Uterus (tissue), 4 donors: Measurements from ENCODE around the gene FANCC. TPM values are rescaled to one million over a fixed set of nuclear protein-coding genes. Genes with fewer than 3 reads are reported as not detected.

Source experiments
- DNase-seq, 2 donors: peaks; one replicate each; pipeline ENCODE4 v3.0.0-alpha.2; 2019 to 2020
- H3K27ac ChIP-seq, 2 donors: fragments of 200-600 bp; sonication (generic); 1 replicate in 1 of 2; 2 replicates in 1 of 2; pipeline ENCODE4 v1.5.1; 2016 to 2018
- H3K27me3 ChIP-seq, 2 donors: fragments of 200-600 bp; sonication (generic); one replicate each; pipeline ENCODE4 v1.5.1; 2018 to 2019; ENCODE audit warnings: control low read depth in 1 of 2
- H3K36me3 ChIP-seq, 2 donors: fragments of 200-600 bp; sonication (generic); one replicate each; pipeline ENCODE4 v1.5.1; 2019; ENCODE audit warnings: control low read depth in 1 of 2
- H3K4me1 ChIP-seq, 2 donors: fragments of 200-600 bp; sonication (generic); one replicate each; pipeline ENCODE4 v1.5.1; 2018 to 2019; ENCODE audit warnings: control low read depth in 1 of 2
- H3K4me3 ChIP-seq, 2 donors: fragments of 200-600 bp; sonication (generic); 1 replicate in 1 of 2; 2 replicates in 1 of 2; pipeline ENCODE4 v1.5.1; 2018 to 2019; ENCODE audit warnings: mild to moderate bottlenecking in 1 of 2
- H3K9me3 ChIP-seq, 2 donors: fragments of 200-600 bp; sonication (generic); one replicate each; pipeline ENCODE4 v1.5.1; 2019; ENCODE audit warnings: control low read depth in 1 of 2
- POLR2A ChIP-seq, 2 donors: fragments of 450-650 bp; IDR thresholded peaks; one replicate each; pipeline ENCODE4 v1.6.1; 2016; ENCODE audit warnings: antibody characterized with exemption in 2 of 2, mild to moderate bottlenecking in 1 of 2, moderate library complexity in 1 of 2
- intact Hi-C: fragments of 100-400 bp; cut with DNase I; formaldehyde crosslinking; loops from one replicate; pipeline ENCODE4 v1.15.1; 2023; ENCODE audit warnings: low total_unique reads
- total RNA-seq, 4 donors: library from RNA; depleted of rRNA in 3 of 4; stranded (reverse); fragments of >200 nt in 3 of 4; gene quantifications; one replicate each; pipeline versions ENCODE4 v1.1.0 to v1.2.4, GENCODE V29; 2014 to 2023
- TF ChIP-seq, protein P1 (sequence below), 4 experiments: fragments of 200-600 bp in 2 of 4; fragments of 450-650 bp in 2 of 4; sonication (generic) in 2 of 4; IDR thresholded peaks; one replicate each; pipeline ENCODE4 v1.5.1; 2016 to 2019; ENCODE audit warnings: antibody characterized with exemption in 4 of 4, mild to moderate bottlenecking in 2 of 4, moderate library complexity in 1 of 4
- donor health status: DM: yes; HTN: yes; CAD: no.

Gene FANCC
- total RNA-seq, 4 donors from 2014 or later, result 4.1 to 21.4 (median 15.9) TPM

GRCh38 chr9:95237336-95237735 lies 80.2 kb downstream of the FANCC start:
- no peak for DNase-seq
- Histone ChIP-seq H3K4me3 (no peak overlapping the region), H3K27me3 (no peaks in the 10 kb centered on the region), H3K4me1 (no peaks in the 10 kb centered on the region), H3K9me3 (no peaks in the 10 kb centered on the region), H3K27ac (no peak overlapping the region), H3K36me3 (no peaks in the 10 kb centered on the region)
- no peak for TF ChIP-seq POLR2A (IDR thresholded peaks at IDR 0.05)
- TF ChIP-seq, protein P1, sequence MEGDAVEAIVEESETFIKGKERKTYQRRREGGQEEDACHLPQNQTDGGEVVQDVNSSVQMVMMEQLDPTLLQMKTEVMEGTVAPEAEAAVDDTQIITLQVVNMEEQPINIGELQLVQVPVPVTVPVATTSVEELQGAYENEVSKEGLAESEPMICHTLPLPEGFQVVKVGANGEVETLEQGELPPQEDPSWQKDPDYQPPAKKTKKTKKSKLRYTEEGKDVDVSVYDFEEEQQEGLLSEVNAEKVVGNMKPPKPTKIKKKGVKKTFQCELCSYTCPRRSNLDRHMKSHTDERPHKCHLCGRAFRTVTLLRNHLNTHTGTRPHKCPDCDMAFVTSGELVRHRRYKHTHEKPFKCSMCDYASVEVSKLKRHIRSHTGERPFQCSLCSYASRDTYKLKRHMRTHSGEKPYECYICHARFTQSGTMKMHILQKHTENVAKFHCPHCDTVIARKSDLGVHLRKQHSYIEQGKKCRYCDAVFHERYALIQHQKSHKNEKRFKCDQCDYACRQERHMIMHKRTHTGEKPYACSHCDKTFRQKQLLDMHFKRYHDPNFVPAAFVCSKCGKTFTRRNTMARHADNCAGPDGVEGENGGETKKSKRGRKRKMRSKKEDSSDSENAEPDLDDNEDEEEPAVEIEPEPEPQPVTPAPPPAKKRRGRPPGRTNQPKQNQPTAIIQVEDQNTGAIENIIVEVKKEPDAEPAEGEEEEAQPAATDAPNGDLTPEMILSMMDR (IDR thresholded peaks at IDR 0.05), result no peak
- intact Hi-C loops, result no loop called here

DNA sequence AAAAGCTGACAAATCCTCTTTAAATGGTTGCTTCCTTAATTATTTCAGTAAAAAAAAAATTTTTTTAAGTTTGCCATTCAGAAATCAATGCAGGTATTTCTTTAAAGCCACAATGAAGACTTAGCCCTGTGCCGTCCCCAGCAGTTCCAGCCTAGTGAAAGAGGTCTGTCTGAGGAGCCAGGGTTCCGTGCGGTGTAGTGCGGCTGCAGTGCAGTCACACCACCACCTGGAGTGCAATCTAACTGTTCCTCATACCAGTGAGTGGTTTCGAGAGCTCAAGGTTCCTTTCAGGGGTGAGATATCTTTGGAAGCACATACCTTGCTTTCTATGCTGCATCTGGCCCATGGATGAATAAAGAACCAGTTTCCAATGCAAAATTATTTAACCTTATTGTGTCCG lies 87.5 kb downstream of the FANCC start:
- TF ChIP-seq, protein P1 (IDR thresholded peaks at IDR 0.05), result no peak
- no peak for TF ChIP-seq POLR2A (IDR thresholded peaks at IDR 0.05)
- no peaks in the 10 kb centered on the region for H3K27me3 ChIP-seq
- H3K4me1 ChIP-seq, result no peaks in the 10 kb centered on the region
- DNase-seq, result no peak
- no peak overlapping the region for H3K27ac ChIP-seq
- H3K4me3 ChIP-seq, result no peak overlapping the region
- H3K36me3 ChIP-seq, result no peaks in the 10 kb centered on the region
- intact Hi-C loops, result no loop called here
- H3K9me3 ChIP-seq, result no peaks in the 10 kb centered on the region

GRCh38 chr9:95229230-95229915 lies 88.1 kb downstream of the FANCC start:
- no peak overlapping the region for H3K4me3 ChIP-seq
- intact Hi-C loops, result no loop called here
- no peak for DNase-seq
- H3K27me3 ChIP-seq, result no peaks in the 10 kb centered on the region
- H3K36me3 ChIP-seq, result no peaks in the 10 kb centered on the region
- no peak for TF ChIP-seq POLR2A (IDR thresholded peaks at IDR 0.05)
- TF ChIP-seq, protein P1 (IDR thresholded peaks at IDR 0.05), result no peak
- H3K4me1 ChIP-seq, result no peaks in the 10 kb centered on the region
- H3K27ac ChIP-seq, result no peak overlapping the region
- H3K9me3 ChIP-seq, result no peaks in the 10 kb centered on the region

- Histone ChIP-seq H3K27me3 (no peaks in the 10 kb centered on the region), H3K4me1 (no peaks in the 10 kb centered on the region), H3K9me3 (no peaks in the 10 kb centered on the region), H3K27ac (no peak overlapping the region), H3K36me3 (no peaks in the 10 kb centered on the region), H3K4me3 (no peak overlapping the region)
- TF ChIP-seq, protein P1 (IDR thresholded peaks at IDR 0.05), result no peak
- no peak for TF ChIP-seq POLR2A (IDR thresholded peaks at IDR 0.05)
- intact Hi-C loops, result no loop called here
- no peak for DNase-seq
These were observed 90.6 kb downstream of the FANCC start for GRCh38 chr9:95226921-95227320.

DNA sequence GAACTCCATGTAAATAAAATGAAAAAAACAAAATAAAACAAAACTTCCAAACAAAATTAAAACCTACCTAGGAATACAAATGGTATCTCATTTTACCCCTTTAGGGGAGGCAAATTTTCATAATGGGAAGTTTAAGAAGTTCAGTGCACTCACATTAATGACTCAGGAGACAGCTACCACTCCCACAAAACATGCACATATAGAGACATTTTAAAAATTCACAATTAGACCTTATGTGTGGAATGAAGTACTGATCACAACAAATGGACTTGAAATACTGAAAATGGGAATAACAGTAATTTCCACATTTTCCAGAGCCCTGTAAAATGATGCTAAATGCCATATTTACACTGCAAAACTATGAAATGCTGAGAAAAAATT lies 91.8 kb downstream of the FANCC start:
- no peaks in the 10 kb centered on the region for H3K9me3 ChIP-seq
- no peak overlapping the region for H3K4me3 ChIP-seq
- intact Hi-C loops, result no loop called here
- no peaks in the 10 kb centered on the region for H3K27me3 ChIP-seq
- no peak overlapping the region for H3K27ac ChIP-seq
- TF ChIP-seq, protein P1 (IDR thresholded peaks at IDR 0.05), result no peak
- no peak for TF ChIP-seq POLR2A (IDR thresholded peaks at IDR 0.05)
- H3K4me1 ChIP-seq, result no peaks in the 10 kb centered on the region
- no peaks in the 10 kb centered on the region for H3K36me3 ChIP-seq
- no peak for DNase-seq
